Stomach (tissue), 4 donors: Measurements from ENCODE around the gene FREM1.

Source experiments
- POLR2A ChIP-seq, 4 donors: fragments of 450-650 bp; IDR thresholded peaks; one replicate each; pipeline ENCODE4 v1.6.1; 2016; ENCODE audit warnings: antibody characterized with exemption in 4 of 4, control low read depth in 2 of 4, mild to moderate bottlenecking in 1 of 4, moderate library complexity in 1 of 4
- POLR2AphosphoS5 ChIP-seq, 3 donors: sonication (generic); formaldehyde crosslinking; IDR thresholded peaks; one replicate each; pipeline ENCODE4 v1.6.1; 2016; ENCODE audit warnings: antibody characterized with exemption in 3 of 3

DNA sequence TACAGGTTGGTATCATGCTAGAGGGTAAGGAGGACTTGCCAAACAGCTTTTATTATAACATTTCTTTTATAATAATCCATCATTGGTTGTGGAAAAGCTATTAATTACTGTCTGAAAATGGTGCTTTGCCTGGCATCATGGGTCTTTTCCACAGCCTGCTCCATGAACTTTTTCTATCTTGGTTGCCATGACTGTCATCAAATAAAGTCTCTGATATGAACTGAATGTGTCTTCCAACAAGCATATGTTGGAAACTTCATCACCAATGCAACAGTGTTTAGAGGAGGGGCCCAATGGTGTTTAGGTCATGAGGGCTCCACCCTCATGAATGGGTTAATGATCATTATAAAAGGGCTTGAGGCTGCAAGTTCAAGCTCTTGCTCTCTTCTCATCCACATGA is 81.0 kb downstream of the FREM1 start:
- no peak for TF ChIP-seq POLR2A (IDR thresholded peaks at IDR 0.05)
- no peak for TF ChIP-seq POLR2AphosphoS5 (IDR thresholded peaks at IDR 0.05)
